Epithelial cell of proximal tubule (primary cell): Measurements from ENCODE around the gene INO80E. TPM values are rescaled to one million over a fixed set of nuclear protein-coding genes. Genes with fewer than 3 reads are reported as not detected.
A peak's percentile ranks its signal among the peaks of the same experiment; 100 is the strongest.

ENCODE experiments used
- DNase-seq: peaks from one replicate; pipeline ENCODE4 v3.0.0-alpha.2; 2011; ENCODE audit warnings: low read depth
- H3K4me3 ChIP-seq: 2 replicates; pipeline ENCODE4 v1.5.1; 2011; ENCODE audit warnings: low read depth, mild to moderate bottlenecking, low read length
- total RNA-seq: library from RNA; depleted of rRNA; stranded (reverse); fragments of >200 nt; gene quantifications from 2 replicates; pipeline ENCODE4 v1.2.3, GENCODE V29; 2015
- TF ChIP-seq, protein P1 (sequence below): conservative IDR thresholded peaks from 2 replicates; pipeline ENCODE4 v1.5.1; 2012; ENCODE audit warnings: low read depth, mild to moderate bottlenecking, low read length

Gene INO80E
- total RNA-seq, 1 donor from 2014 or later, result 86.9 TPM

DNA sequence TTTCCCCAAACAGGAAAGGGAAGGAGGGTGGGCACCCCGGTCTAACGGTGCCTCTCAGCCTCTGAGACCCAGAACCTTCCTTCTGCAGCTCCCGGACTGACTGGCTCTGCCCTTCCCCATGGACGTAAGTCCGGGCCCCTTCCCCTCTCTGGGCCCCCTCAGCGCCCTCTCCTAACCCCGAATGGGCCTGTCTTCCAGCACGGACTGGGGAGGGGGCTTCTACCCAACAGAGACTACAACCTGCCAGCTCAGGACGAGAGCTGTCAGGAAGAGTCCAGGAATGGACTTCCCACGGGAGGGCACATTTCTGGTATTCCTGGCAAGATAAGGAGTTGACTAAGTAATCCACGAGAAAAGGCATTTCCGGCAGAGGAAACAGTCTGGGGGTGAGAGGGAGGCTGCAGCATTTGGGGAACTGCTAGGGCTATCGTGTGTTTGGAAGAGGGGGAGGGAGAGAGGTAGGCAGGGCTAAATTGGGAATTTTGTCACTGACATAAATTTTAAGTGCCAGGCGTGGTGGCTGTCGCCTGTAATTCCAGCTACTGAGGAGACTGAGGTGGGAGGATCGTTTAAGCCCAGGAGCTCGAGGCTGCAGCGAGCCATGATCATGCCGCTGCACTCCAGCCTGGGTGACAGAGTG, 57.5 kb downstream of the INO80E start:
- H3K4me3 ChIP-seq, result peak overlapping the region; percentile 97
- no peak for DNase-seq
- TF ChIP-seq, protein P1, sequence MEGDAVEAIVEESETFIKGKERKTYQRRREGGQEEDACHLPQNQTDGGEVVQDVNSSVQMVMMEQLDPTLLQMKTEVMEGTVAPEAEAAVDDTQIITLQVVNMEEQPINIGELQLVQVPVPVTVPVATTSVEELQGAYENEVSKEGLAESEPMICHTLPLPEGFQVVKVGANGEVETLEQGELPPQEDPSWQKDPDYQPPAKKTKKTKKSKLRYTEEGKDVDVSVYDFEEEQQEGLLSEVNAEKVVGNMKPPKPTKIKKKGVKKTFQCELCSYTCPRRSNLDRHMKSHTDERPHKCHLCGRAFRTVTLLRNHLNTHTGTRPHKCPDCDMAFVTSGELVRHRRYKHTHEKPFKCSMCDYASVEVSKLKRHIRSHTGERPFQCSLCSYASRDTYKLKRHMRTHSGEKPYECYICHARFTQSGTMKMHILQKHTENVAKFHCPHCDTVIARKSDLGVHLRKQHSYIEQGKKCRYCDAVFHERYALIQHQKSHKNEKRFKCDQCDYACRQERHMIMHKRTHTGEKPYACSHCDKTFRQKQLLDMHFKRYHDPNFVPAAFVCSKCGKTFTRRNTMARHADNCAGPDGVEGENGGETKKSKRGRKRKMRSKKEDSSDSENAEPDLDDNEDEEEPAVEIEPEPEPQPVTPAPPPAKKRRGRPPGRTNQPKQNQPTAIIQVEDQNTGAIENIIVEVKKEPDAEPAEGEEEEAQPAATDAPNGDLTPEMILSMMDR, result no peak

- TF ChIP-seq, protein P1, result no peak
- no peak overlapping the region for H3K4me3 ChIP-seq
- DNase-seq, result no peak
These were observed 58.4 kb downstream of the INO80E start for GRCh38 chr16:30054451-30054850.

DNA sequence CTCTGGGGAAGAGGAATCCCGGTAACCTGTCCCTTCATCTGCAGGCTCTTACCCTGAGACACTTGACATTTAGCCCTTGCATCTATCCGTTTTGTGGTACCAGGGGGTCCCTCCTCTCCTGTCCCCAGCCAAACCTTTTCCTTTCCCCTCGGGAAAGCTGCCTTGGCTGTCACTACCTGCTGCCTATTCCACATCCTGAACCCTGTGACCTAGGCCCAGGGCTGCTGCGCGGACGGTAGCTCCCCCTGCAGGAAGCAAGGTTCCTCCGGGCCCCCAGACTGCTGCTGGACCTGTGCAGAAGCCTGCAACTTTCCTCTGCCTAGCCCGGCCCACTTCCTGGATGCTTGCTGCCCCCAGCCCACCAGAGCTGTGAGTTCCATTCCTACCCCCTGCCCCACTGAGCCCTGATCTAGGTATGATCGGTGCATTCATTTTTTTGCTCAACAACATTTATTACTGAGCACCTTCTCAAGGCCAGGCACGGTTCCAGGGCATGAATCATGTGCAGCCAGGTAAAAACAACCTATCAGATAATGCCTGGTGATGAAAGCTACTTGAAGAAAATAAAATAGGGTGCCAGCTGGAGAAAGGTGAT, 59.0 kb downstream of the INO80E start:
- TF ChIP-seq, protein P1, result peak; percentile 75
- no peak for DNase-seq
- no peak overlapping the region for H3K4me3 ChIP-seq

Other genes starting within 250 kb of the INO80E start
- gene ZG16, start 218.0 kb upstream of the INO80E start, total RNA-seq, result not detected in 2 replicates
- gene KIF22, start 205.5 kb upstream of the INO80E start, total RNA-seq, result 105 and 118 TPM in 2 replicates
- 174 and 293 TPM in 2 replicates for gene MAZ, start 189.7 kb upstream of the INO80E start, total RNA-seq
- gene PRRT2, start 184.0 kb upstream of the INO80E start, total RNA-seq, result 0.35 TPM in 1 of 2 replicates, not detected in the other
- gene PAGR1, start 180.1 kb upstream of the INO80E start, total RNA-seq, result 62.3 and 63.2 TPM in 2 replicates
- gene MVP, start 175.8 kb upstream of the INO80E start, total RNA-seq, result 179 and 205 TPM in 2 replicates
- gene CDIPT, start 133.0 kb upstream of the INO80E start, total RNA-seq, result 79.0 and 83.3 TPM in 2 replicates
- gene SEZ6L2, start 96.7 kb upstream of the INO80E start, total RNA-seq, result 2.2 and 12.8 TPM in 2 replicates
- 11.1 and 14.2 TPM in 2 replicates for gene ASPHD1, start 95.8 kb upstream of the INO80E start, total RNA-seq
- 6.6 and 17.4 TPM in 2 replicates for gene KCTD13, start 70.0 kb upstream of the INO80E start, total RNA-seq
- gene TMEM219, start 34.2 kb upstream of the INO80E start, total RNA-seq, result 92.1 and 139 TPM in 2 replicates
- gene TAOK2, start 22.4 kb upstream of the INO80E start, total RNA-seq, result 31.6 and 31.9 TPM in 2 replicates
- 9.5 and 14.0 TPM in 2 replicates for gene HIRIP3, start 624 bp upstream of the INO80E start, total RNA-seq
- gene DOC2A, start 14.8 kb downstream of the INO80E start, total RNA-seq, result 0.17 and 0.22 TPM in 2 replicates
- not detected in 2 replicates for gene C16orf92, start 27.0 kb downstream of the INO80E start, total RNA-seq
- not detected in 2 replicates for gene TLCD3B, start 35.0 kb downstream of the INO80E start, total RNA-seq
- 1,398 and 2,089 TPM in 2 replicates for gene ALDOA, start 69.5 kb downstream of the INO80E start, total RNA-seq
- gene PPP4C, start 79.8 kb downstream of the INO80E start, total RNA-seq, result 98.4 and 178 TPM in 2 replicates
- gene TBX6, start 95.7 kb downstream of the INO80E start, total RNA-seq, result 0.07 and 1.3 TPM in 2 replicates
- 16.0 and 41.3 TPM in 2 replicates for gene YPEL3, start 100.0 kb downstream of the INO80E start, total RNA-seq
- 0.72 TPM in 1 of 2 replicates, not detected in the other for gene GDPD3, start 117.3 kb downstream of the INO80E start, total RNA-seq
- 33.6 and 34.4 TPM in 2 replicates for gene MAPK3, start 127.0 kb downstream of the INO80E start, total RNA-seq
- gene CORO1A, start 187.4 kb downstream of the INO80E start, total RNA-seq, result 24.1 and 26.3 TPM in 2 replicates
- 421 and 538 TPM in 2 replicates for gene BOLA2B, start 197.4 kb downstream of the INO80E start, total RNA-seq
- gene SLX1A, start 197.6 kb downstream of the INO80E start, total RNA-seq, result 57.7 and 158 TPM in 2 replicates
- 6.6 and 12.1 TPM in 2 replicates for gene SULT1A3, start 203.0 kb downstream of the INO80E start, total RNA-seq